Left colon (tissue), 2 donors: Measurements from ENCODE around the gene ADRM1. TPM values are rescaled to one million over a fixed set of nuclear protein-coding genes. Genes with fewer than 3 reads are reported as not detected.

Experiments
- ATAC-seq: fragments of 200-7000 bp; cut with Tn5 transposase; one replicate; pipeline ENCODE4 v1.9.1; 2020; ENCODE audit warnings: mild to moderate bottlenecking, moderate library complexity
- DNase-seq, 2 donors: peaks; one replicate each; pipeline ENCODE4 v3.0.0-alpha.2; 2020
- intact Hi-C, 2 donors: fragments of 100-400 bp; cut with DNase I in 1 of 2; cut with micrococcal nuclease in 1 of 2; formaldehyde crosslinking; loops; one replicate each; pipeline versions ENCODE4 v1.11.2 to v1.14.0; 2022; cut with DNase I, micrococcal nuclease
- long read RNA-seq: library from polyadenylated mRNA; unstranded; transcript quantifications from one replicate; pipeline ENCODE4 v2.0.0, GENCODE V29; 2021
- total RNA-seq, 2 donors: library from RNA; stranded (reverse); fragmentation: NEBNext Ultra II Directional; extraction: Animal tissue kit (Norgen Biotek cat#: 25700); gene quantifications; one replicate each; pipeline ENCODE4 v1.2.1, GENCODE V29; 2021
- donor health status: DM: no; HTN: no; CAD: no.
- donor health status: DM: yes; HTN: yes; CAD: no.

Gene ADRM1
- total RNA-seq = 10 to 100 TPM; 67.2 to 73.1 TPM
- long read RNA-seq, transcript ADRM1-205 (9 exons, 1,361 nt) = minor isoform, 10 of 293 reads
- long read RNA-seq, transcript ADRM1-201 (10 exons, 1,478 nt) = major isoform, 193 of 293 reads
- long read RNA-seq, partial matches to known transcripts = 49 of 293 reads
- long read RNA-seq, other reads (novel, unspliced or antisense) = 41 of 293 reads

GRCh38 chr20:62302341-62303061 is at the start of gene ADRM1:
Gene ADRM1, plus strand, starts transcription at chr20:62302997. Its CDS starts 572 bp downstream, at chr20:62303569.
- intact Hi-C loops = loop anchor here (10.0 kb wide), 1 partner anchor 82 kb away; the partner anchor contains the start of gene RPS21 (in 2 of the 2)
- ATAC-seq (peak; percentile 85), DNase-seq (peak; percentile 92 to 95)

GRCh38 chr20:62253398-62253797 is 49.4 kb upstream of the ADRM1 start:
- no peak for DNase-seq
- intact Hi-C loops = no loop called here
- ATAC-seq = no peak

- intact Hi-C loops = no loop called here
- ATAC-seq (no peak), DNase-seq (no peak)
These were observed 48.6 kb upstream of the ADRM1 start for GRCh38 chr20:62254021-62254724.

GRCh38 chr20:62255976-62256375 is 46.8 kb upstream of the ADRM1 start:
- no peak for DNase-seq
- intact Hi-C loops = no loop called here
- no peak for ATAC-seq

- ATAC-seq (no peak), DNase-seq (no peak)
- intact Hi-C loops = no loop called here
These were observed 44.1 kb upstream of the ADRM1 start for GRCh38 chr20:62258499-62259293.

GRCh38 chr20:62259294-62259565 is 43.6 kb upstream of the ADRM1 start:
- DNase-seq = no peak
- intact Hi-C loops = no loop called here
- no peak for ATAC-seq

GRCh38 chr20:62262064-62262463 is 40.7 kb upstream of the ADRM1 start:
- ATAC-seq = no peak
- intact Hi-C loops = no loop called here
- no peak for DNase-seq

- intact Hi-C loops = no loop called here
- ATAC-seq = no peak
- DNase-seq = no peak
These were observed 39.4 kb upstream of the ADRM1 start for GRCh38 chr20:62263396-62263795.

- DNase-seq = no peak
- intact Hi-C loops = no loop called here
- ATAC-seq = no peak
These were observed 37.4 kb upstream of the ADRM1 start for GRCh38 chr20:62265365-62265764.

GRCh38 chr20:62266340-62266739 is 36.5 kb upstream of the ADRM1 start:
- ATAC-seq (no peak), DNase-seq (no peak)
- intact Hi-C loops = no loop called here

- ATAC-seq = no peak
- DNase-seq = no peak
- intact Hi-C loops = no loop called here
These were observed 35.9 kb upstream of the ADRM1 start for GRCh38 chr20:62266851-62267250.

- ATAC-seq (no peak), DNase-seq (no peak)
- intact Hi-C loops = no loop called here
These were observed 35.3 kb upstream of the ADRM1 start for GRCh38 chr20:62267543-62267942.

- no peak for DNase-seq
- intact Hi-C loops = no loop called here
- ATAC-seq = no peak
These were observed 34.4 kb upstream of the ADRM1 start for GRCh38 chr20:62268228-62268900.

- DNase-seq (no peak), ATAC-seq (no peak)
- intact Hi-C loops = no loop called here
These were observed 33.4 kb upstream of the ADRM1 start for GRCh38 chr20:62269378-62269777.

- no peak for DNase-seq
- intact Hi-C loops = no loop called here
- ATAC-seq = no peak
These were observed 32.9 kb upstream of the ADRM1 start for GRCh38 chr20:62269871-62270270.

- no peak for DNase-seq
- intact Hi-C loops = no loop called here
- no peak for ATAC-seq
These were observed 30.6 kb upstream of the ADRM1 start for GRCh38 chr20:62272200-62272599.

- no peak for DNase-seq
- intact Hi-C loops = no loop called here
- no peak for ATAC-seq
These were observed 29.4 kb upstream of the ADRM1 start for GRCh38 chr20:62273416-62273815.

- DNase-seq = no peak
- intact Hi-C loops = no loop called here
- ATAC-seq = peak; percentile 86
These were observed 28.4 kb upstream of the ADRM1 start for GRCh38 chr20:62274332-62274950.

- ATAC-seq = no peak
- intact Hi-C loops = no loop called here
- no peak for DNase-seq
These were observed 27.6 kb upstream of the ADRM1 start for GRCh38 chr20:62275219-62275618.
